ENCODE data around the gene SOX2. TPM values are rescaled to one million over a fixed set of nuclear protein-coding genes. Genes with fewer than 3 reads are reported as not detected.

The SOX2 gene
- polyA plus RNA-seq = not detected

DNA sequence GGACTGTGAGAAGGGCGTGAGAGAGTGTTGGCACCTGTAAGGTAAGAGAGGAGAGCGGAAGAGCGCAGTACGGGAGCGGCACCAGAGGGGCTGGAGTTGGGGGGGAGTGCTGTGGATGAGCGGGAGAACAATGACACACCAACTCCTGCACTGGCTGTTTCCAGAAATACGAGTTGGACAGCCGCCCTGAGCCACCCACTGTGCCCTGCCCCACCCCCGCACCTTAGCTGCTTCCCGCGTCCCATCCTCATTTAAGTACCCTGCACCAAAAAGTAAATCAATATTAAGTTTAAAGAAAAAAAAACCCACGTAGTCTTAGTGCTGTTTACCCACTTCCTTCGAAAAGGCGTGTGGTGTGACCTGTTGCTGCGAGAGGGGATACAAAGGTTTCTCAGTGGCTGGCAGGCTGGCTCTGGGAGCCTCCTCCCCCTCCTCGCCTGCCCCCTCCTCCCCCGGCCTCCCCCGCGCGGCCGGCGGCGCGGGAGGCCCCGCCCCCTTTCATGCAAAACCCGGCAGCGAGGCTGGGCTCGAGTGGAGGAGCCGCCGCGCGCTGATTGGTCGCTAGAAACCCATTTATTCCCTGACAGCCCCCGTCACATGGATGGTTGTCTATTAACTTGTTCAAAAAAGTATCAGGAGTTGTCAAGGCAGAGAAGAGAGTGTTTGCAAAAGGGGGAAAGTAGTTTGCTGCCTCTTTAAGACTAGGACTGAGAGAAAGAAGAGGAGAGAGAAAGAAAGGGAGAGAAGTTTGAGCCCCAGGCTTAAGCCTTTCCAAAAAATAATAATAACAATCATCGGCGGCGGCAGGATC, at the start of gene SOX2:
Gene SOX2 (plus strand): TSS at position 601 of the 811 bp plus-strand sequence. CDS start 436 bp downstream, outside the sequence.
- Mint-ChIP-seq H3K27me3 (peaks cover 49% of the 10 kb centered on the region), H3K4me1 (peaks cover 6 to 11% (median 10%) of the 10 kb centered on the region in 3 donors), H3K36me3 (no peaks in the 10 kb centered on the region), H3K4me3 (peak within 1 kb of the TSS in 3 of 4 donors; percentile 17 to 84 (median 40)), H3K27ac (peak within 1 kb of the TSS in 1 of 3 donors; percentile 86), H3K9me3 (peaks cover 0 to 10% (median 6%) of the 10 kb centered on the region in 3 donors)

DNA sequence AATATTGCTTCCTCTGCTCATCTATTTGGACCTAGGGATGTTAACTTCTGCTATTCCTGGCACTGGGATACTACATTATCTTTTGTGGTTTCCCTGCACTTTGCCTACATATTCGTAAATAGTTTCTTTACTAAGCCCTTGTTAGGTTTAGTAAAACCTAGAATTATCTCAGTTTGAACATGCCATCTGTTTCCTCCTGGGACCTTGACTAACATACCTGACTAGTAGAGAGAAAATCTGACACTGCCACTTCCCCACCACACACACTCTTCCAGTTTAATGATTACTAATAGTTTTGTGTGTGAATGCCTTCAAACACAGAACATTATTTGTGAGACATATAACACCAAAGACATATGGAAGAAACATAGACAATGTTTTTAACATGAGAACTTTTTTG, 28.2 kb upstream of the SOX2 start:
- H3K36me3 Mint-ChIP-seq = no peaks in the 10 kb centered on the region
- no peak overlapping the region for H3K4me3 Mint-ChIP-seq
- H3K9me3 Mint-ChIP-seq = peaks cover 0 to 3% (median 2%) of the 10 kb centered on the region in 3 donors
- H3K27me3 Mint-ChIP-seq = peaks cover 1% of the 10 kb centered on the region
- H3K27ac Mint-ChIP-seq = no peak overlapping the region
- no peaks in the 10 kb centered on the region for H3K4me1 Mint-ChIP-seq

DNA sequence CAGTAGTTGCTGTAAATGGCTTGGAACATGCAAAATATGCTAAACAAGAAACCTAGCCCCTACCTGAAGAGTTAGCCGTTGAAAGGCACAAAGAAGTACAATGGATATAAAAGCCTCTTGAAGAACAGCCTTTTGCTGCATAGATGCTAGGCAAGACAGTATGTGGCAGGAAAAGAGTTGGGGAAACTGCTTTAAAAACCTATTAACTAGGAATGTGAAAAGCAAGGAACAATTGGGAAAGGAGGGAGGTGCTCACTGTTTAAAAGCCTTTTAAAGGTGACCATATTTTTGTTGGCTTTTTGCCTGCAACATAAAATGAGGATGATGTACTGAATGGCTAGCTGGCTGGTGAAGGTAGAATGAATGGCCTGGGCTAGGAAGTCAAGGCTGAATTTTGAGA, 24.5 kb upstream of the SOX2 start:
- Mint-ChIP-seq H3K27me3 (peaks cover 1% of the 10 kb centered on the region), H3K4me1 (no peaks in the 10 kb centered on the region), H3K9me3 (no peaks in the 10 kb centered on the region), H3K27ac (no peak overlapping the region), H3K36me3 (no peaks in the 10 kb centered on the region), H3K4me3 (no peak overlapping the region)

DNA sequence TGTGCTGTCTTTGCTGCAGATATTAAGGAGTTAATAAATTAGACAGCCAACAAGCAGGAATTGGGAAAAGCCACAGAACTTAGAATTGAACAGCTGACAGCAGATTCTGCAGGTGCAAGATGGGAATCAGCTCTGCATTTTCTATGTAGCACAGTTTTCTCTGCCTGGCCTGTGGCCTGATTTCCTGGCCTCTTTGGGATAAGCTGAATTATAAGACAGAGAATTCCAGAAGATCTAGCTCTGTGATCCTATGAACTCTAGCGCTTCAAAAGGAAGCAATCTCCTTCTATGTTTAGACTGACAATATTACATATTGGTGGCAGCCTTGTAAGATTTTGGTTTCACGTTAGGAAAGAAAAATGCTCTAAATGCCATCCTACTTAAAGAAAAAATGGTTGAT, 24.0 kb upstream of the SOX2 start:
- no peaks in the 10 kb centered on the region for H3K36me3 Mint-ChIP-seq
- peaks cover 1% of the 10 kb centered on the region for H3K27me3 Mint-ChIP-seq
- H3K4me1 Mint-ChIP-seq = no peaks in the 10 kb centered on the region

DNA sequence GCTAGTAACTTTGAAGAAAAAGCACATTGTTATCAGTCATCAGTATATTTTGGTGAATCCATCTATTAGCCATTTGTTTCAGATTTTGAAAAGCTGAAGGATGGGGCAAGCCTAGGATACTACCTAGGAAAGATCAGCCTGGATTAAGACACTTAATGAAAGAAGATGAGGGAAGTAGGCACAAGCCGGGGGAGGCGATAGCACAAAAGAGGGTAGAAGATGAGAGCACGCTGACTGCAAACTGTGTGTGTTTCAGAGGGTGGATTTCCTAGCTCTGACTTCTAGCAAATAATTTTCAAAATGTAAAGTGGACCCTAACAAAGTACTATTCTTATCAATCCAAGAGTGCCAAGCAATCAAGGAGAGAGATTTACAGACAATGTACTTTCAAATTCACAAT, 22.2 kb upstream of the SOX2 start:
- Mint-ChIP-seq H3K4me3 (no peak overlapping the region), H3K4me1 (peaks cover 0 to 1% (median 0%) of the 10 kb centered on the region in 3 donors), H3K27me3 (no peaks in the 10 kb centered on the region), H3K9me3 (no peaks in the 10 kb centered on the region), H3K27ac (no peak overlapping the region), H3K36me3 (no peaks in the 10 kb centered on the region)

More for the DNA sequence above, 24.0 kb upstream of the SOX2 start:
- no peak overlapping the region for H3K27ac Mint-ChIP-seq
- no peak overlapping the region for H3K4me3 Mint-ChIP-seq
- H3K9me3 Mint-ChIP-seq = no peaks in the 10 kb centered on the region

DNA sequence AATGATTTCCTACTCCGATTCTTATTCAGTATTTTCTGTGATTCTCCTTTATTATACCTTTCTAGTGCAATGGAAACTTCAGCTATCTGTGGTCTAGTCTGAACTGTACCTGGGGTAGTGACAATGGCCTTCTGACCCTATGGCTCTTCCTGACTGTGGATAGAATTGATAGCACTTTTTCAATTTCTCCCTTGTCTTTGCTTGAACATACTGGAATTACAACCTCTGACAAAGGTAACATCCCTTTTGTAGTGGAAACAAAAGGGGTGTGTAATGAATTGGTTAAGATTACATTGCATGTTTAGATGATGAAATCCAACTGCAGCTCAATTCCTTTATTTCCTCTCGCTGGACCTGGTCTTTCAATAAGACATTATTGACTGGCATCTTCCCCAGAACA, 21.0 kb upstream of the SOX2 start:
- Mint-ChIP-seq H3K4me3 (no peak overlapping the region), H3K27me3 (peaks cover 8% of the 10 kb centered on the region), H3K27ac (no peak overlapping the region), H3K9me3 (no peaks in the 10 kb centered on the region), H3K36me3 (no peaks in the 10 kb centered on the region), H3K4me1 (peaks cover 0 to 1% (median 0%) of the 10 kb centered on the region in 3 donors)

DNA sequence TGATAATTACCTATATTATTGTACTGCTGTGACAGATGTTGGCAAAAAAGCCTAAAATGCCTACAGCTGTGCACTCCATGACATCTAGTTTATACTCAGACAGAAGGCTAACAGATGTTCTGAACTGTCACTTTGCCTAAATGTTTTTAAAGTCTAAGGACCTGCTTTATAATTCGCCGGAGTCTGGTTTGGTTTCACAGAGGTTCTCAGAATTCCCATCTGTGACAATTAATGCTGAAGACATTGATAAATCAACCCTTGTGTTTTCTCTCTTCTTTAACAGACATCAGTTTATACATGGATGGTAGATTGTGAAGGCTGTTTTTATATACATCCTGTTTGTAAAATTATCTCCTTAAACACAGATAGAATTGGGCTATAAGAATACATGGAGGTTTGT, 19.8 kb upstream of the SOX2 start:
- H3K27me3 Mint-ChIP-seq = peaks cover 17% of the 10 kb centered on the region
- H3K36me3 Mint-ChIP-seq = no peaks in the 10 kb centered on the region
- H3K27ac Mint-ChIP-seq = no peak overlapping the region
- H3K4me3 Mint-ChIP-seq = no peak overlapping the region
- H3K9me3 Mint-ChIP-seq = peaks cover 0 to 3% (median 0%) of the 10 kb centered on the region in 3 donors
- peaks cover 0 to 8% (median 3%) of the 10 kb centered on the region in 3 donors for H3K4me1 Mint-ChIP-seq

DNA sequence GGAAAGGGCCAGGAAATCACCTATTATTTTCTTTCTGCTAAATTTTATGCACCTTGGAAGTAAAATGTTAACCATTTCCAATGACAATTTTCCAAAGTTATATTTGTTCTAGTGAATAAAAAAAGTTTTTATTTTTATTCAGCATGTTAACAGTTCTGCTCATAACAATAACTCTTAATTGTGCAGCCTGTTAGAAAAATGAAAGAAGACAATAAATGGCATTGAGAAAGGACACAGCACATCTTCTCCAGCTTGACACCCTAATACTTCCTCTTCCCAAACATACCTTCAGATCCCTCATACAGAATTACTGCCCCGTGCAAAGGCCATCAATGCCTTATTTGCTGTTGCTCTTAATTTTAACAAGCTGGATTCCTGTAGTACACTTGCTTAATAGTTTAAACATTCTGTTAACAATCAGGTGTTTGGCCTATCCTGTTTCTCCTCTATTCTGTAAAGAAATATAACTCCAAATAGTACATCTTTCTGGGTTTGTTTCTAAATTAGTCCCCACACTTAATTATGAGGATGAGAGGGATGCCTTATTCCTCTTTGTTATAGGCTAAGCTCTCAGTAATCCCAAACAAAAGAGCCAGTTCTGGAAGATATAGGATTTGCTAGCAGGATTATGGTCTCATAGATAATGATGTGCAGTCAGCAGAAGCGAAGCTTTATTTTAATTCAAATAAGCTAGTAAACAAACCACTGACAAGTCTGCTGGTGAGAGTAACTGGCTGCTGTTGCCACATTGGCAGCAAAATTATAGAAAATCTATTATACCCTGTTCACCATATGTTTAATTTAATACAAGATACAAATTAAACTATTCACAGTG, 19.2 kb upstream of the SOX2 start:
- H3K4me3 Mint-ChIP-seq = no peak overlapping the region
- H3K27me3 Mint-ChIP-seq = peaks cover 22% of the 10 kb centered on the region
- no peak overlapping the region for H3K27ac Mint-ChIP-seq

DNA sequence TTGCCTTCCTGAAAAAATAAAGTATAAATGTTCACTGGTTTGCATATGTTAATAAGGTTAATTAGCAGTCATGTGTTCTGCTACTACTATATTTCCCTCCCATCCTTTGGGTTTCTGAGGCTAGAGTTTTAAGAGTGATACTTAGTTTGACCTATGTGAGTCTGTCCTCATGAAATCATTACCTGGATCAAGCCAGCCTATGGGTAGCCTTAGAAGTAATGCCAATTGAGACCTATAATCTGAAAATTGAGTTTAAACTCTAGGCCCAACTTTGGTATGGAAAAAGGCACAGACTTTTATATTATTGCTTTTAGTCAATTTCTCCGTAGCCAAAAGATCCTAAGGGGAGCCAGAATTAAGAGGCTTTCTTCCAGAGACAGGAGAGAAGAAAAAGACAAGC, 18.4 kb upstream of the SOX2 start:
- no peak overlapping the region for H3K4me3 Mint-ChIP-seq
- peaks cover 28% of the 10 kb centered on the region for H3K27me3 Mint-ChIP-seq
- H3K4me1 Mint-ChIP-seq = peaks cover 0 to 15% (median 11%) of the 10 kb centered on the region in 3 donors
- no peak overlapping the region for H3K27ac Mint-ChIP-seq
- H3K36me3 Mint-ChIP-seq = no peaks in the 10 kb centered on the region
- peaks cover 0 to 3% (median 0%) of the 10 kb centered on the region in 3 donors for H3K9me3 Mint-ChIP-seq

More for the DNA sequence above, 19.2 kb upstream of the SOX2 start:
- Mint-ChIP-seq H3K36me3 (no peaks in the 10 kb centered on the region), H3K9me3 (peaks cover 0 to 3% (median 0%) of the 10 kb centered on the region in 3 donors), H3K4me1 (peaks cover 0 to 10% (median 9%) of the 10 kb centered on the region in 3 donors)

DNA sequence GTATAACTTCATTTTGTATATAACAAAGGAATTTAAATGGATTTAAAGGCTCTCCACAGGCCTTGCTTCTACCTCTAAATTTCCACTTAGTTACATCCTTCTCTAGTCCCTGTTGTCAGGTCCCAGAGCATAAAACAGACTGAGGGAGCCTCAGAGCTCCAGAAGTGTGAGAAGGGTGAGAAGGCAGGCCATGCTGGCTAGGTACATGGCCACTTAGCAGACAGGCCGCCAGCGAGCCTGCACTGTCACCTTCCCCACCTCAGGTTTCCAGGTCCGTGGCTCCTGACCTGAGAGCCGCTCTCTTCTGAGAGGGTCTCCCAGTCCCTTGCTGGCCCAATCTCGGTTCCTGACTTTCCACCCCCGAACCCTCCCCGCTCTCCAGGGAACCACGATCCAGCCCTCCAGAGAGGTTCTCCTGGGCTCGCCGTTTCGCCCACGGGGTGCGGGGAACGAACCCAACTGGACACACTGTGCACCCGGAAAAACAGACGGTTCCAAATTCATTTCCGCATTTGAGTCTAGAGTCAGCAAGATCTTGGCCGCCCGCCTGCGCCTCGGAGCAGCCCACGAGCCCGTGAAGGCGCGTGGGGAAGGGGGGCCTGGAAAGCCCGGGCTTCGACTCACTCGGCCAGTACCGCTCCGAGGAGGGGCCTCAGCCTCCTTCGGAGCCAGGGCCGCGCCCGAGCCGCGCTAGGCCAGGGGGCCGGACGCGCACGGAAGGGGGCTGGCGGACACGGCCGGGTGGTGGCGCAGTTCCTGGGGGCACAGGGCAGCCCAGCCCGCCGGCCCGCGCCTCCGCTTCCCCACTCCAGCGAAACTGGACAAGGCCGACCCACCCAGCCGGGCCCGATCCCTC, 16.7 kb upstream of the SOX2 start:
- peak overlapping the region in 2 of 4 donors; percentile 50 to 66 for H3K4me3 Mint-ChIP-seq
- peaks cover 0 to 20% (median 11%) of the 10 kb centered on the region in 3 donors for H3K4me1 Mint-ChIP-seq
- H3K27me3 Mint-ChIP-seq = peaks cover 38% of the 10 kb centered on the region
- H3K9me3 Mint-ChIP-seq = peaks cover 0 to 3% (median 3%) of the 10 kb centered on the region in 3 donors
- H3K36me3 Mint-ChIP-seq = no peaks in the 10 kb centered on the region
- no peak overlapping the region for H3K27ac Mint-ChIP-seq

DNA sequence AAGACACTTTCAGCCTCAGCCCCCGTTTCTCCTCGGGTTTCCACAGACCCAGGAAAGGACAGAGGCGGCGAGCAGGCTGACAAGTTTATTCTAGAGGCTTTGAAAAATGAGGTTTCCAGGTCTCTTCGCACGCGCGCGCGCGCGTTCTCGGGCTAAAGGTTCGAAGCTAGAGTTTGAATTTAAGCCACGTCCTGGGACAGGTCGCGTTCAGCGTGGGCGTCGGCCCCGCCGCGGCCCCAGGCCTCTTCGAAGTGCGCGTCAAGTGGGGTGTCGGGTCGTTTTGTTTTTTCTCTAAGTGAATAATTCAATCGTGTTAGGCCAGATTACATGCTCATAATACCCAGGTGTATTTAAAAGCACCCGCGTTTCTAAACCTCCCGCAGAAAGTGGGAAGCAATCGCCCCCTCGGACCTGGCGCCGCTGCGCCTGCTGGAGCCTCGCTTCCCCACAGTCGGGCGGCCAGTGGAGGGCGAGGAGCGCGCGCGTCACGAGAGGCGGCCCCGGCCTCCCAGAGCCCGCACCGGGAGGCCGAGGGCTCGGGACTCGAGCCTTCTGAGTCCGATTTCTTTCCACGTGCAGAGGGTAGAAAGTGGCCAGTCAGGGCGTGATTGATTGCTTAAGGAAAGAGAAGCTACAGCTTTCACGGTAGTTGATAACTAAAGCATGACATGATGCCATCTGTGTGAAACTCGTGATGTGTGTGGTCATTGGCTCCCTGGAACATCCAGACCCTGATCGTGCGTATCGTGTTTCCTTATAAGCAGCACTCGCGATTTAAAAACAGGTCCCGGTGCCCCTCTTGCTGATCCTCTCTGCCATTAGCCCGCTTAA, 15.8 kb upstream of the SOX2 start:
- H3K4me1 Mint-ChIP-seq = peaks cover 4 to 29% (median 17%) of the 10 kb centered on the region in 3 donors
- H3K27me3 Mint-ChIP-seq = peaks cover 46% of the 10 kb centered on the region
- H3K9me3 Mint-ChIP-seq = peaks cover 2 to 3% (median 3%) of the 10 kb centered on the region in 3 donors
- peak overlapping the region in 3 of 4 donors; percentile 38 to 69 (median 66) for H3K4me3 Mint-ChIP-seq
- no peak overlapping the region for H3K27ac Mint-ChIP-seq
- H3K36me3 Mint-ChIP-seq = no peaks in the 10 kb centered on the region

DNA sequence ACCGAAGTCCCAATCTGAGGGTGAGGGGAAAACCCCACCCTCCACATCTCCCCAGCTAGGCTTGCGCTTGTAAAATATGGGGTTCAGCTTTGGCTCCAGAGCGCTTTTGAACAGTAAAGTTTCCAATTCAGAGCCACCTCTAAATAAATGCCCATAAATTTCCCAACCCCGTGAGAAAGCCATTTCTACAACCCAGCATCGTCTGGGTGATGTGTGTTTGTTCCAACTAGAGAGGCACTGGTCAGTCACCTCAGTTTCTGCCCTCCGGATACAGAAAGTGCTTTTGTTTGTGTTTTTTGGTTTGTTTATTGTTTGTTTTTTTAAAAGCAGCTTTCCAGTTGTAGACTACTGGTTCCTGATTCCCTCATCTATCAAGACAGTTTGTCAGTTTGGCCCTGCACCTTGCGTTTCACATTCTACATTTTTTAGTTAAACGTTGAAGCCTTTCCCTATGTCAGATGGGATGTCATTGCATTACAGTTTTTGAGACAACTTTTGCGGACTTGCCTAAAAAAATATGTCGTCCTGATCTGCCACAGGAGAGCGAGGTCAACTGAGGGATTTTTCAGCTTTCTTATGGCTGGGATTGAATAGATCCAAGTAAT, 15.0 kb upstream of the SOX2 start:
- Mint-ChIP-seq H3K36me3 (no peaks in the 10 kb centered on the region), H3K4me3 (peak overlapping the region in 2 of 4 donors; percentile 46 to 69), H3K4me1 (peaks cover 4 to 30% (median 18%) of the 10 kb centered on the region in 3 donors), H3K27me3 (peaks cover 47% of the 10 kb centered on the region), H3K9me3 (peaks cover 2 to 3% (median 3%) of the 10 kb centered on the region in 3 donors), H3K27ac (peak overlapping the region in 2 of 3 donors; percentile 28 to 77)

DNA sequence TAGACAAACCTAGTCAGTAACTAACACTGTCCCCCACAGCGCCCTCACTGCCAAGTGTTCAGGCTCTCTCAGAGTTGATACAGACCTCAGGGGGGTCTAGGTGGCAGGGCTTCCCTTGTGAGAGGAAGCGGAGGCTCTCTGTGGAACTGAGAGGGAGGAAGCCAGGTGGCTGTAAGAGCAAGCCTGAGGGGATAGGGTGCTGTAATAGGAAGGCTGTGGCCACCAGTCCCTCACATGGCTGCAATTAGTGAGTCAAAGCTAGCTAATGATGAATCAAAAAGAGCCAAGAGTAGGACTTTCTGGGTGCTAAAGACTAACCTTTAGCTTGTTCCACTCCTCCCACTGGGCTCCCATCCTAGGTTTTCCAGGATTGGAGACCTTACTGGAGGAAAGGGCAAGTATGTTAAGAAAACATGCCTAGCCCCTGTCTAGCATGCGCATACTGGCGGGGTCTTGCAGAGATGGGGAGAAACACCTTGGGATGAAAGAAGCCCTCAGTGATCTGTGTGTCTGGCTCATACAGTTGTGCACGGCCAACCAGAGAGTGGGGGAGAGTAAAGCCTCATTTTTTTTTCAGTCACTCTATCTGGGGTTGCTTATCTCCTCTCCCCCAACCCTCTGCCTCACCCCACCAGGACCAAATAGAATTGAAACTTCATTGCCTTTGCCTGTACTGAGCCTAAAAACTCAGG, 13.3 kb upstream of the SOX2 start:
- Mint-ChIP-seq H3K9me3 (peaks cover 3% of the 10 kb centered on the region in 3 donors), H3K4me3 (peak overlapping the region in 1 of 4 donors; percentile 69), H3K27me3 (peaks cover 58% of the 10 kb centered on the region), H3K36me3 (no peaks in the 10 kb centered on the region), H3K27ac (peak overlapping the region in 2 of 3 donors; percentile 10 to 77), H3K4me1 (peaks cover 4 to 32% (median 20%) of the 10 kb centered on the region in 3 donors)

Data from IgD-negative memory B cell (primary cell).